Gastrocnemius medialis (tissue), 4 donors: Measurements from ENCODE around the gene SNX24.

ENCODE experiments used
- CTCF ChIP-seq, 5 experiments: fragments of 450-650 bp in 3 of 5; fragments of 200-600 bp in 2 of 5; sonication (generic) in 2 of 5; IDR thresholded peaks in 4 of 5; conservative IDR thresholded peaks in 1 of 5; 1 replicate in 4 of 5; 2 replicates in 1 of 5; pipeline ENCODE4 v1.5.1; 2016 to 2019; ENCODE audit warnings: antibody characterized with exemption in 5 of 5, mild to moderate bottlenecking in 3 of 5, moderate library complexity in 3 of 5
- POLR2A ChIP-seq, 2 donors: fragments of 450-650 bp; IDR thresholded peaks; one replicate each; pipeline ENCODE4 v1.6.1; 2017; ENCODE audit warnings: antibody characterized with exemption in 2 of 2, mild to moderate bottlenecking in 2 of 2, moderate library complexity in 2 of 2

DNA sequence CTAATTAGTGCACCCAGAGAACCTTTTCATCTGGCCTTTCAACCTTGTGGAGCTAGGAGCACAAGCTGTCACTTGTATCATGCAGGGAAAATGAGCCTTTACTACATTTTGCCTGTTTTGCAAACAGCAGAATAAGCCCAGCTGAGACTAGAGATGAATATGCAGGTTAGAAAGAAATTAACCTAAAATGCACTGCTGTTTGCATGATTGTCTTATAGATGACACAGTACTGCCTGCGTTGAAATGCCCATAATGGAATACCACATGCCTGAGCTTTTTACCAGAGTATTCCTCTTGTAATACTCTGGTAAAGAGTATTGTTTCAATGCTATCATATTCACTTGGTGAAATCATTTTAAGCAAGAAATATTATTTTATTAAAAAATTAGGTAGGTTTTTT lies 90.7 kb downstream of the SNX24 start:
- TF ChIP-seq CTCF (IDR thresholded peaks at IDR 0.05 in 4 of 5, conservative IDR thresholded peaks at IDR 0.05 in 1 of 5) (no peak), POLR2A (IDR thresholded peaks at IDR 0.05) (no peak)
